H1 (cell line): ENCODE data around the gene TMED9. TPM values are rescaled to one million over a fixed set of nuclear protein-coding genes. Genes with fewer than 3 reads are reported as not detected.

ENCODE experiments used
- CTCF ChIA-PET: fragments of 300-600 bp; sonication (Branson Sonifier 250); formaldehyde crosslinking; loops from one replicate; lab custom pipeline; 2021; ENCODE audit not compliant: partially characterized antibody; lab: Charles Lee
- POLR2A ChIA-PET: fragments of 300-600 bp; sonication (Branson Sonifier 250); formaldehyde crosslinking; loops from one replicate; lab custom pipeline; 2021; ENCODE audit warnings: inconsistent platforms; ENCODE audit not compliant: partially characterized antibody; lab: Charles Lee
- DNase-seq, 2 experiments: peaks; one replicate each; pipeline versions ENCODE4 v3.0.0 to v3.0.0-alpha.2; 2010 to 2022; ENCODE audit warnings: low spot score in 2 of 2, low read depth in 1 of 2, mixed read lengths in 1 of 2
- FAIRE-seq: peaks from 2 replicates; lab custom pipeline; 2011; peaks lifted over from hg19 to GRCh38; lab: Jason Lieb, UNC
- H2AFZ ChIP-seq: 2 replicates; pipeline ENCODE4 v1.8.1; 2012; ENCODE audit warnings: low read length, inconsistent platforms
- H2AK5ac ChIP-seq: 2 replicates; pipeline ENCODE4 v1.6.1; 2013; ENCODE audit warnings: low read depth, low read length
- H2BK120ac ChIP-seq: replicated peaks from 2 replicates; pipeline ENCODE3; 2013; ENCODE audit warnings: low read depth, low read length, inconsistent platforms
- H2BK12ac ChIP-seq: 2 replicates; pipeline ENCODE4 v1.6.1; 2013; ENCODE audit warnings: low read depth, low read length
- H2BK15ac ChIP-seq: 2 replicates; pipeline ENCODE4 v1.6.1; 2013; ENCODE audit warnings: low read length
- H2BK20ac ChIP-seq: 2 replicates; pipeline ENCODE4 v1.6.1; 2013; ENCODE audit warnings: low read length
- H2BK5ac ChIP-seq: 2 replicates; pipeline ENCODE4 v1.6.1; 2013; ENCODE audit warnings: low read depth, low read length
- H3K14ac ChIP-seq: 2 replicates; pipeline ENCODE4 v1.6.1; 2013; ENCODE audit warnings: inconsistent platforms; ENCODE audit not compliant: insufficient read length
- H3K18ac ChIP-seq: 2 replicates; pipeline ENCODE4 v1.6.1; 2013; ENCODE audit warnings: low read length; ENCODE audit errors: extremely low read depth
- H3K23ac ChIP-seq: 2 replicates; pipeline ENCODE4 v1.6.1; 2013; ENCODE audit warnings: inconsistent platforms; ENCODE audit not compliant: insufficient read length
- H3K23me2 ChIP-seq: 2 replicates; pipeline ENCODE4 v1.6.1; 2013; ENCODE audit warnings: low read depth, low read length
- H3K27ac ChIP-seq: 2 replicates; pipeline ENCODE4 v1.6.1; 2011; ENCODE audit warnings: low read depth, low read length, inconsistent platforms
- H3K27me3 ChIP-seq, 4 experiments: replicated peaks in 1 of 4; 1 replicate in 1 of 4; 2 replicates in 3 of 4; pipeline versions ENCODE4 v1.6.1 to v1.8.1; 2011 to 2013; ENCODE audit warnings: low read length in 3 of 4, mild to moderate bottlenecking in 3 of 4, inconsistent platforms in 2 of 4, mixed read lengths in 2 of 4, moderate library complexity in 1 of 4; ENCODE audit not compliant: control insufficient read depth in 3 of 4, insufficient read depth in 3 of 4; ENCODE audit errors: extremely low read depth in 1 of 4
- H3K36me3 ChIP-seq, 4 experiments: 2 replicates each; pipeline versions ENCODE4 v1.6.1 to v1.8.1; 2011 to 2013; ENCODE audit warnings: mild to moderate bottlenecking in 4 of 4, low read length in 3 of 4, moderate library complexity in 2 of 4, control low read depth in 1 of 4, inconsistent platforms in 1 of 4; ENCODE audit not compliant: insufficient read depth in 4 of 4, control insufficient read depth in 2 of 4
- H3K4ac ChIP-seq: replicated peaks from 2 replicates; pipeline ENCODE3; 2013; ENCODE audit warnings: low read length, low read depth, mixed read lengths, inconsistent platforms; ENCODE audit not compliant: insufficient read length
- H3K4me1 ChIP-seq, 4 experiments: replicated peaks in 1 of 4; 1 replicate in 1 of 4; 2 replicates in 3 of 4; pipeline versions ENCODE4 v1.6.1 to v1.8.1; 2011 to 2013; ENCODE audit warnings: low read length in 3 of 4, inconsistent platforms in 2 of 4, mixed read lengths in 1 of 4; ENCODE audit not compliant: insufficient read depth in 4 of 4, control insufficient read depth in 3 of 4
- H3K4me2 ChIP-seq, 2 experiments: 2 replicates each; pipeline versions ENCODE4 v1.6.1 to v1.8.1; 2011 to 2013; ENCODE audit warnings: low read depth in 2 of 2, low read length in 2 of 2, control low read depth in 1 of 2, inconsistent platforms in 1 of 2, mild to moderate bottlenecking in 1 of 2; ENCODE audit not compliant: insufficient read depth in 1 of 2
- H3K4me3 ChIP-seq, 4 experiments: fragments of 200-600, 300-600 bp in 1 of 4; sonication (generic), shearing (Covaris generic), sonication (Bioruptor Twin) in 1 of 4; 2 replicates each; pipeline versions ENCODE4 v1.5.1 to v1.8.1; 2011 to 2016; ENCODE audit warnings: low read length in 4 of 4, low read depth in 3 of 4, control low read depth in 2 of 4, inconsistent platforms in 2 of 4, mild to moderate bottlenecking in 2 of 4, mixed read lengths in 1 of 4, moderate library complexity in 1 of 4; ENCODE audit not compliant: insufficient read depth in 2 of 4; ENCODE audit errors: extremely low read depth in 1 of 4
- H3K56ac ChIP-seq: replicated peaks from 2 replicates; pipeline ENCODE3; 2013; ENCODE audit warnings: low read depth, mild to moderate bottlenecking, mixed read lengths, low read length, inconsistent platforms; ENCODE audit not compliant: insufficient read length
- H3K79me1 ChIP-seq: 2 replicates; pipeline ENCODE4 v1.6.1; 2013; ENCODE audit warnings: low read depth, low read length, control low read depth
- H3K79me2 ChIP-seq, 2 experiments: 2 replicates each; pipeline versions ENCODE4 v1.6.1 to v1.8.1; 2012 to 2013; ENCODE audit warnings: low read length in 2 of 2, mild to moderate bottlenecking in 2 of 2, inconsistent platforms in 1 of 2; ENCODE audit not compliant: insufficient read depth in 2 of 2, control insufficient read depth in 1 of 2
- H3K9ac ChIP-seq, 4 experiments: replicated peaks in 1 of 4; 1 replicate in 1 of 4; 2 replicates in 3 of 4; pipeline versions ENCODE4 v1.6.1 to v1.8.1; 2011 to 2013; ENCODE audit warnings: low read depth in 3 of 4, low read length in 3 of 4, control low read depth in 2 of 4, mild to moderate bottlenecking in 2 of 4, moderate library complexity in 2 of 4, inconsistent platforms in 1 of 4; ENCODE audit errors: extremely low read depth in 1 of 4
- H3K9me3 ChIP-seq, 2 experiments: 2 replicates each; pipeline versions ENCODE4 v1.6.1 to v1.8.1; 2012 to 2013; ENCODE audit warnings: mild to moderate bottlenecking in 2 of 2, moderate library complexity in 2 of 2, control low read depth in 1 of 2, inconsistent platforms in 1 of 2, low read depth in 1 of 2, low read length in 1 of 2, mixed read lengths in 1 of 2; ENCODE audit not compliant: insufficient read depth in 2 of 2
- H4K20me1 ChIP-seq, 2 experiments: replicated peaks in 1 of 2; 2 replicates each; pipeline versions ENCODE3 to v1.8.1; 2011 to 2013; ENCODE audit warnings: inconsistent platforms in 2 of 2, low read length in 2 of 2, mild to moderate bottlenecking in 1 of 2; ENCODE audit not compliant: insufficient read depth in 2 of 2, control insufficient read depth in 1 of 2
- H4K5ac ChIP-seq: 2 replicates; pipeline ENCODE4 v1.6.1; 2013; ENCODE audit warnings: low read length, low read depth, mixed read lengths, inconsistent platforms; ENCODE audit not compliant: insufficient read length
- H4K8ac ChIP-seq: 2 replicates; pipeline ENCODE4 v1.8.0; 2013; ENCODE audit warnings: mild to moderate bottlenecking, moderate library complexity, low read length, inconsistent platforms; ENCODE audit not compliant: insufficient read depth; ENCODE audit errors: extremely low read depth
- H4K91ac ChIP-seq: replicated peaks from 2 replicates; pipeline ENCODE3; 2013; ENCODE audit warnings: low read length, mixed read lengths, inconsistent platforms; ENCODE audit not compliant: insufficient read length
- ASH2L ChIP-seq: fragments of 200-600, 300-600 bp; sonication (generic); IDR thresholded peaks from one replicate; pipeline ENCODE4 v1.7.1; 2017; ENCODE audit warnings: low read length
- ATF3 ChIP-seq: IDR thresholded peaks from 2 replicates; pipeline ENCODE4 v1.6.1; 2011; ENCODE audit warnings: low read depth, mild to moderate bottlenecking, low read length; ENCODE audit not compliant: insufficient read depth
- GTF2F1 ChIP-seq: IDR thresholded peaks from 2 replicates; pipeline ENCODE4 v1.6.1; 2012; ENCODE audit warnings: low read depth, low read length, improper control_type of control experiment, borderline replicate concordance
- KDM1A ChIP-seq: fragments of 200-600, 300-600 bp; sonication (generic); IDR thresholded peaks from 2 replicates; pipeline ENCODE4 v1.7.1; 2016; ENCODE audit warnings: mild to moderate bottlenecking, low read length, borderline replicate concordance
- KDM5A ChIP-seq: fragments of 200-600 bp; IDR thresholded peaks from 2 replicates; pipeline ENCODE4 v1.7.1; 2012; ENCODE audit warnings: mild to moderate bottlenecking, low read length, inconsistent platforms, mixed read lengths
- MAFK ChIP-seq: IDR thresholded peaks from 2 replicates; pipeline ENCODE4 v1.6.1; 2012; ENCODE audit warnings: low read depth, mild to moderate bottlenecking, improper control_type of control experiment, low read length
- RFX5 ChIP-seq: IDR thresholded peaks from 2 replicates; pipeline ENCODE4 v1.6.1; 2011; ENCODE audit warnings: low read depth, low read length, improper control_type of control experiment, borderline replicate concordance
- SP4 ChIP-seq: IDR thresholded peaks from 2 replicates; pipeline ENCODE4 v1.6.1; 2012; ENCODE audit warnings: low read length, inconsistent platforms
- SUZ12 ChIP-seq: fragments of 200-600 bp; sonication (generic); IDR thresholded peaks from 2 replicates; pipeline ENCODE4 v1.6.1; 2012; ENCODE audit warnings: mild to moderate bottlenecking, inconsistent platforms, low read length, moderate library complexity, mixed read lengths
- WGBS, 2 experiments: shearing (Covaris generic) in 1 of 2; methylation state at CpG; one replicate each; pipeline versions ENCODE4 v1.1.6 to v1.1.7; 2013 to 2015; ENCODE audit warnings: low lambda C conversion rate in 2 of 2, mixed read lengths in 2 of 2, inconsistent platforms in 1 of 2, low coverage in 1 of 2, missing lambda C conversion rate in 1 of 2; ENCODE audit not compliant: insufficient replicate concordance in 2 of 2, insufficient coverage in 1 of 2, insufficient read length in 1 of 2; ENCODE audit errors: extremely low coverage in 1 of 2, missing lambda C conversion rate in 1 of 2; 5-methylcytosine and 5-hydroxymethylcytosine counted together
- polyA plus RNA-seq, 7 experiments: library from polyadenylated mRNA; depleted of rRNA in 3 of 7; stranded (reverse) in 5 of 7; unstranded in 2 of 7; fragments of >200 nt in 5 of 7; fragments of 200-250 nt in 2 of 7; gene quantifications; 1 replicate in 5 of 7; 2 replicates in 1 of 7; 4 replicates in 1 of 7; pipeline versions ENCODE4 v1.2.1 to v1.2.3, GENCODE V29; 2011 to 2013; ENCODE audit warnings: missing spikeins in 2 of 7, mixed read lengths in 2 of 7
- total RNA-seq: library from RNA; stranded (reverse); fragmentation: NEBNext Ultra II Directional; extraction: Animal tissue kit (Norgen Biotek cat#: 25700); gene quantifications from 2 replicates; pipeline ENCODE4 v1.2.1, GENCODE V29; 2021
- TF ChIP-seq, protein P1 (sequence below): IDR thresholded peaks from 2 replicates; pipeline ENCODE4 v1.6.1; 2012; ENCODE audit warnings: inconsistent platforms

The TMED9 gene
- total and polyA plus RNA-seq, 2 of the 8 experiments (the other 6 are each of a cell fraction or from before 2014, with no cell fraction given), result 130 to 160 TPM

DNA sequence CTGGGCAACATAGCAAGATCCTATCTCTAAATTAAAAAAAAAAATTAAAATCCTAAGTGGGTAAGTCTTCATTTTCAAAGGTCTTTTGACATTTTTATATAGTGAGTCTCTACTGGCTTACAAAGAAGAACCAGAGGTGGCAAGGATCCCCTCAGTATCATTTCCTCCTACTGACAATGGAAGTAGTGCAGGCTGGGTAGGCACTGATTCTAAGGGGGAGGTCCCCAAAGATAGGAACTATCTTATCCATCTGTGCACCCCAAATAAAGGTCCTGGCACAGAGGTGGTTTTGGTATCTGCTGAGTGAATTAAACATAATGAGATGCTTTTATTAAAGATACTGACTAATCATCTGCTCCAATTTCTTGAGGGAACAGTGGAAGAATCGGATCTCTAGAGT is 41.9 kb upstream of the TMED9 start:
- peaks cover 16 to 31% of the 10 kb centered on the region in 2 experiments for H4K20me1 ChIP-seq
- POLR2A ChIA-PET, result no interaction called here
- H4K8ac ChIP-seq, result no peak overlapping the region
- no peak overlapping the region for H3K4ac ChIP-seq
- WGBS, 2 experiments, result 93% methylated on average over 1 of the region's 1 CpG; no CpG with 5 or more reads in 1 of the 2 experiments
- no peak overlapping the region for H3K18ac ChIP-seq
- H3K14ac ChIP-seq, result no peak overlapping the region
- peaks cover 14% of the 10 kb centered on the region for H3K79me1 ChIP-seq
- H2AFZ ChIP-seq, result no peak overlapping the region
- no peak overlapping the region for H3K27ac ChIP-seq
- H2BK15ac ChIP-seq, result no peak overlapping the region
- H3K27me3 ChIP-seq, result no peaks in the 10 kb centered on the region
- H2BK20ac ChIP-seq, result no peak overlapping the region
- peaks cover 6% of the 10 kb centered on the region for H3K23me2 ChIP-seq
- peaks cover 0 to 25% (median 6%) of the 10 kb centered on the region in 4 experiments; a peak in 3 of 8 replicates for H3K36me3 ChIP-seq
- no peak overlapping the region for H3K23ac ChIP-seq
- no peak overlapping the region for H3K4me3 ChIP-seq
- H3K4me2 ChIP-seq, result no peak overlapping the region
- DNase-seq (no peak), FAIRE-seq (no peak)
- peaks cover 4 to 9% (median 5%) of the 10 kb centered on the region in 4 experiments for H3K4me1 ChIP-seq
- H2BK12ac ChIP-seq, result no peak overlapping the region
- H2AK5ac ChIP-seq, result no peak overlapping the region
- no peak overlapping the region for H2BK120ac ChIP-seq
- CTCF ChIA-PET, result no interaction called here
- no peak overlapping the region for H2BK5ac ChIP-seq
- H3K56ac ChIP-seq, result no peak overlapping the region
- H4K5ac ChIP-seq, result no peak overlapping the region
- H4K91ac ChIP-seq, result no peak overlapping the region
- H3K9me3 ChIP-seq, result no peaks in the 10 kb centered on the region
- peaks cover 3 to 81% of the 10 kb centered on the region in 2 experiments; a peak in 3 of 4 replicates for H3K79me2 ChIP-seq
- H3K9ac ChIP-seq, result no peak overlapping the region
- TF ChIP-seq KDM1A, result no peak
- TF ChIP-seq ASH2L, result no peak
- TF ChIP-seq SP4, result no peak
- TF ChIP-seq MAFK, result no peak
- no peak for TF ChIP-seq KDM5A
- no peak for TF ChIP-seq ATF3
- TF ChIP-seq, protein P1, sequence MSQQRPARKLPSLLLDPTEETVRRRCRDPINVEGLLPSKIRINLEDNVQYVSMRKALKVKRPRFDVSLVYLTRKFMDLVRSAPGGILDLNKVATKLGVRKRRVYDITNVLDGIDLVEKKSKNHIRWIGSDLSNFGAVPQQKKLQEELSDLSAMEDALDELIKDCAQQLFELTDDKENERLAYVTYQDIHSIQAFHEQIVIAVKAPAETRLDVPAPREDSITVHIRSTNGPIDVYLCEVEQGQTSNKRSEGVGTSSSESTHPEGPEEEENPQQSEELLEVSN, result no peak
- no peak for TF ChIP-seq RFX5
- TF ChIP-seq SUZ12, result no peak
- TF ChIP-seq GTF2F1, result no peak
